ENCODE data around the gene CAMK2B.

Gene CAMK2B

GRCh38 chr7:44272456-44272855, 52.9 kb downstream of the CAMK2B start:
- DNase-seq, result no peak

GRCh38 chr7:44269943-44270493, 55.4 kb downstream of the CAMK2B start:
- no peak for DNase-seq

GRCh38 chr7:44269417-44269816, 56.0 kb downstream of the CAMK2B start:
- DNase-seq, result no peak

GRCh38 chr7:44268671-44269070, 56.7 kb downstream of the CAMK2B start:
- no peak for DNase-seq

- DNase-seq, result no peak
Measured at GRCh38 chr7:44267719-44268421, 57.5 kb downstream of the CAMK2B start.

- DNase-seq, result no peak
Measured at GRCh38 chr7:44267178-44267577, 58.2 kb downstream of the CAMK2B start.

GRCh38 chr7:44266526-44266925, 58.9 kb downstream of the CAMK2B start:
- DNase-seq, result no peak

- DNase-seq, result no peak
Measured at GRCh38 chr7:44265728-44266127, 59.7 kb downstream of the CAMK2B start.

GRCh38 chr7:44264221-44264931, 61.0 kb downstream of the CAMK2B start:
- DNase-seq, result no peak

GRCh38 chr7:44263326-44264082, 61.9 kb downstream of the CAMK2B start:
- no peak for DNase-seq

- no peak for DNase-seq
Measured at GRCh38 chr7:44262031-44262430, 63.4 kb downstream of the CAMK2B start.

GRCh38 chr7:44261240-44261639, 64.2 kb downstream of the CAMK2B start:
- DNase-seq, result no peak

GRCh38 chr7:44259547-44260457, 65.6 kb downstream of the CAMK2B start:
- DNase-seq, result no peak

GRCh38 chr7:44258865-44259546, 66.4 kb downstream of the CAMK2B start:
- no peak for DNase-seq

GRCh38 chr7:44258423-44258760, 67.0 kb downstream of the CAMK2B start:
- no peak for DNase-seq

GRCh38 chr7:44257618-44258422, 67.6 kb downstream of the CAMK2B start:
- peak; percentile 74 for DNase-seq

GRCh38 chr7:44257213-44257612, 68.2 kb downstream of the CAMK2B start:
- no peak for DNase-seq

- no peak for DNase-seq
Measured at GRCh38 chr7:44256459-44256858, 68.9 kb downstream of the CAMK2B start.

- no peak for DNase-seq
Measured at GRCh38 chr7:44251881-44252280, 73.5 kb downstream of the CAMK2B start.

- no peak for DNase-seq
Measured at GRCh38 chr7:44251269-44251668, 74.1 kb downstream of the CAMK2B start.

GRCh38 chr7:44249639-44250234, 75.7 kb downstream of the CAMK2B start:
- no peak for DNase-seq
